Measurements from ENCODE around the gene CNP. TPM values are rescaled to one million over a fixed set of nuclear protein-coding genes. Genes with fewer than 3 reads are reported as not detected.
A peak's percentile ranks its signal among the peaks of the same experiment; 100 is the strongest.

CNP gene
- total and polyA plus RNA-seq, 2 of the 8 experiments (the other 6 are each of a cell fraction or from before 2014, with no cell fraction given) = 21.9 to 60.6 TPM

GRCh38 chr17:41918314-41919164, 48.1 kb upstream of the CNP start, which contains the start of gene ACLY (continued):
- TF ChIP-seq TBP (IDR thresholded peaks at IDR 0.05; ENCODE audit: low read depth, low read length) = peak; percentile 88
- 0 out of 2 replicates have a peak, but pooled peaks have one; percentile 21 for TF ChIP-seq RBBP5 (IDR thresholded peaks at IDR 0.05; ENCODE audit: borderline replicate concordance, low read depth, low read length)
- peak; percentile 34; the same call in 1 of the 2 replicates for TF ChIP-seq CREB1 (IDR thresholded peaks at IDR 0.05)
- no peak for TF ChIP-seq SP2 (IDR thresholded peaks at IDR 0.05; ENCODE audit: low read length)
- TF ChIP-seq CHD1 (IDR thresholded peaks at IDR 0.05; ENCODE audit: low read depth, low read length) = no peak
- peak; percentile 71; the same call in 1 of the 2 replicates for TF ChIP-seq ATF2 (IDR thresholded peaks at IDR 0.05; ENCODE audit: low read length)
- peak; percentile 61; the same call in 1 of the 2 replicates for TF ChIP-seq MAX (IDR thresholded peaks at IDR 0.05)
- TF ChIP-seq TAF1 (IDR thresholded peaks at IDR 0.05; ENCODE audit: low read depth, low read length) = peak; percentile 86
- TF ChIP-seq MAFK (IDR thresholded peaks at IDR 0.05; ENCODE audit: low read depth, low read length) = no peak
- peak; percentile 85 for TF ChIP-seq POLR2AphosphoS5 (IDR thresholded peaks at IDR 0.05; ENCODE audit: low read depth, low read length)
- TF ChIP-seq CTCF (IDR thresholded peaks at IDR 0.05; ENCODE audit: control extremely low read depth in 1 of 3, insufficient read depth in 1 of 3, low read depth in 1 of 3, low read length in 3 of 3) = 0 out of 4 replicates have a peak, but pooled peaks of 1 of the 3 experiments have one; percentile 5
- TF ChIP-seq SIN3A (conservative IDR thresholded peaks at IDR 0.05 in 1 of 2, IDR thresholded peaks at IDR 0.05 in 1 of 2; ENCODE audit: low read depth in 1 of 2, low read length in 2 of 2) = peak; percentile 36 to 39; a peak in 3 of 4 replicates
- TF ChIP-seq FOSL1 (IDR thresholded peaks at IDR 0.05; ENCODE audit: insufficient read depth, low read depth, low read length) = no peak
- no peak for TF ChIP-seq RNF2 (IDR thresholded peaks at IDR 0.05; ENCODE audit: borderline replicate concordance, low read depth, low read length, missing control alignments, poor library complexity, severe bottlenecking)
- no peak for TF ChIP-seq NRF1 (IDR thresholded peaks at IDR 0.05; ENCODE audit: low read depth, low read length)
- 0 out of 2 replicates have a peak, but pooled peaks have one; percentile 4 for TF ChIP-seq YY1 (IDR thresholded peaks at IDR 0.05; ENCODE audit: low read depth, low read length)
- peak; percentile 30 to 95 for TF ChIP-seq POLR2A (IDR thresholded peaks at IDR 0.05; ENCODE audit: control extremely low read depth in 1 of 2, low read depth in 2 of 2, low read length in 2 of 2)
- no peak for TF ChIP-seq CBX8 (IDR thresholded peaks at IDR 0.05; ENCODE audit: borderline replicate concordance, low read depth, low read length)

All from H1 (cell line).